Measurements from ENCODE around the gene DOCK1. TPM values are rescaled to one million over a fixed set of nuclear protein-coding genes. Genes with fewer than 3 reads are reported as not detected.

Gene DOCK1
- total RNA-seq, 4 donors from 2014 or later: 4.3 to 6.0 (median 4.8) TPM

- Histone ChIP-seq H3K27me3 (no peaks in the 10 kb centered on the region), H3K36me3 (no peaks in the 10 kb centered on the region), H3K27ac (no peak overlapping the region), H3K4me3 (no peak overlapping the region), H3K4me1 (peaks cover 0 to 3% of the 10 kb centered on the region in 2 donors), H3K9me3 (no peaks in the 10 kb centered on the region)
- DNase-seq (no peak), ATAC-seq (no peak)
- in situ Hi-C loops (cut with MboI; ENCODE audit: low sequenced_read_pairs in 4 of 4): no loop called here
- no peak for TF ChIP-seq POLR2A (IDR thresholded peaks at IDR 0.05)
- TF ChIP-seq CTCF (IDR thresholded peaks at IDR 0.05 in 4 of 5, conservative IDR thresholded peaks at IDR 0.05 in 1 of 5): no peak
- intact Hi-C loops (cut with DNase I; ENCODE audit: low total_unique reads): no loop called here
Observed at GRCh38 chr10:127310430-127310829, 405.2 kb downstream of the DOCK1 start.

DNA sequence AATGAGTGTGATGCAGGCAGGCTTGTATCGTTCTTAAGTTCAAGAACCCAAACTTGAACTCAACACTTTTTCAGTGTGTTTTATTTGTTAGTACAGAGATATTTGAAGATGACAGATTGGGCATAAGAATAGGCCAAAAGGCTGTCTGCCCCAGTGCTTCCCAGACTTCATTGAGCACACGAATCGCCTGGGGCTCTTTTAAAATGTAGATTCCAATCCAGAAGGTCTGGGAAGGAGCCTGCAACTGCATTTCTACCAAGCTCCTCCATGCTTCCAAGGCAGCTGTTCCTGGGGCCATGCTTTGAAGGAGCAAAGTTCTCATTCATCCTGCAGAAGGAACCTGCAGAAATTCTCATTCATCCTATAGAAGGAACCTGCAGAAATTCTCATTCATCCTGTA lies 405.7 kb downstream of the DOCK1 start:
- DNase-seq (no peak), ATAC-seq (no peak)
- H3K27me3 ChIP-seq: no peaks in the 10 kb centered on the region
- H3K36me3 ChIP-seq: no peaks in the 10 kb centered on the region
- TF ChIP-seq CTCF (IDR thresholded peaks at IDR 0.05 in 4 of 5, conservative IDR thresholded peaks at IDR 0.05 in 1 of 5) (no peak), POLR2A (IDR thresholded peaks at IDR 0.05) (no peak)
- no peak overlapping the region for H3K27ac ChIP-seq
- in situ Hi-C loops (cut with MboI; ENCODE audit: low sequenced_read_pairs in 4 of 4) (no loop called here), intact Hi-C loops (cut with DNase I; ENCODE audit: low total_unique reads) (no loop called here)
- H3K4me1 ChIP-seq: peaks cover 0 to 3% of the 10 kb centered on the region in 2 donors
- no peak overlapping the region for H3K4me3 ChIP-seq
- no peaks in the 10 kb centered on the region for H3K9me3 ChIP-seq

DNA sequence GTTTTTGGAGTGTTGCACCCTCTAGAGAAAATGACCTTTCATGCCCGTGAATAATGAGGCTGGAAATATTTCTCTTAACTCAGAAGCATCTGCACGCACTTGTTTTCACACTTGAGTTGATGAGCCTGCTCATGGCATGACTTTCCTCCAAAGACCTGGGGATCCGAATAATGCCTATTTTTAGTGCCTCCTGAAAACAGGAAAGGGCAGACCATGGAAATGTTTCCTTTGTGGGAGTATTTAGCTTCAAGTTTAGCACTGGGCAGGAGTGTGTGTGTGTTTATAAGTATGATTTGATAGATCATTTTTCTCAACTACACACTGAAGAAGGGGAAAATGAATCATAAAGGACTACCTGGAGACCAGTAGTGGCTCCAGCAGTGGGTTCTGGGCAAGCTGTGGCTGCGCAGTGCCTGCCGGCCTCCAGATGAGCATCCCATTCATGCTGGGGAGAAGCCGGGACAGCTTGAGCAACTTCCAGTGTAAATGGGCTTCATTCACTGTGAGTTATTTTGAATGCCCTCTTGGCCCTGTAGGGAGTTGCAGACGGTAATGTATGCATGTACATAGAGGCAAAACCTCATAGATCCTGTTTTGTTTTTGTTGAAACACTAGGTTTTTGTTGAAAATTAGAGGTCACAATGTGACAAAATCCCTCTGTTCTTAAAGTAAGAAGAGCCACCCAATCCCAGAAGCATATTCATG lies 408.9 kb downstream of the DOCK1 start:
- Histone ChIP-seq H3K27ac (no peak overlapping the region), H3K4me3 (no peak overlapping the region), H3K36me3 (no peaks in the 10 kb centered on the region), H3K27me3 (no peaks in the 10 kb centered on the region), H3K9me3 (no peaks in the 10 kb centered on the region), H3K4me1 (peaks cover 0 to 3% of the 10 kb centered on the region in 2 donors)
- DNase-seq: no peak
- in situ Hi-C loops (cut with MboI; ENCODE audit: low sequenced_read_pairs in 4 of 4) (no loop called here), intact Hi-C loops (cut with DNase I; ENCODE audit: low total_unique reads) (no loop called here)
- no peak for ATAC-seq
- TF ChIP-seq CTCF (IDR thresholded peaks at IDR 0.05 in 4 of 5, conservative IDR thresholded peaks at IDR 0.05 in 1 of 5): no peak
- TF ChIP-seq POLR2A (IDR thresholded peaks at IDR 0.05): no peak

- Histone ChIP-seq H3K27ac (no peak overlapping the region), H3K4me3 (no peak overlapping the region)
Observed at GRCh38 chr10:127314797-127315196, 409.6 kb downstream of the DOCK1 start.

More at GRCh38 chr10:127314797-127315196, 409.6 kb downstream of the DOCK1 start:
- Histone ChIP-seq H3K4me1 (peaks cover 0 to 3% of the 10 kb centered on the region in 2 donors), H3K9me3 (no peaks in the 10 kb centered on the region), H3K36me3 (no peaks in the 10 kb centered on the region), H3K27me3 (no peaks in the 10 kb centered on the region)
- intact Hi-C loops (cut with DNase I; ENCODE audit: low total_unique reads) (no loop called here), in situ Hi-C loops (cut with MboI; ENCODE audit: low sequenced_read_pairs in 4 of 4) (no loop called here)
- ATAC-seq: no peak
- TF ChIP-seq CTCF (IDR thresholded peaks at IDR 0.05 in 4 of 5, conservative IDR thresholded peaks at IDR 0.05 in 1 of 5) (no peak), POLR2A (IDR thresholded peaks at IDR 0.05) (no peak)
- DNase-seq: no peak

Measured in gastrocnemius medialis (tissue), 4 donors.